ENCODE measurements around the gene PDZD4. TPM values are rescaled to one million over a fixed set of nuclear protein-coding genes. Genes with fewer than 3 reads are reported as not detected.
A peak's percentile ranks its signal among the peaks of the same experiment; 100 is the strongest.

The PDZD4 gene
- total RNA-seq, 1 experiment from 2014 or later = 0.26 TPM

DNA sequence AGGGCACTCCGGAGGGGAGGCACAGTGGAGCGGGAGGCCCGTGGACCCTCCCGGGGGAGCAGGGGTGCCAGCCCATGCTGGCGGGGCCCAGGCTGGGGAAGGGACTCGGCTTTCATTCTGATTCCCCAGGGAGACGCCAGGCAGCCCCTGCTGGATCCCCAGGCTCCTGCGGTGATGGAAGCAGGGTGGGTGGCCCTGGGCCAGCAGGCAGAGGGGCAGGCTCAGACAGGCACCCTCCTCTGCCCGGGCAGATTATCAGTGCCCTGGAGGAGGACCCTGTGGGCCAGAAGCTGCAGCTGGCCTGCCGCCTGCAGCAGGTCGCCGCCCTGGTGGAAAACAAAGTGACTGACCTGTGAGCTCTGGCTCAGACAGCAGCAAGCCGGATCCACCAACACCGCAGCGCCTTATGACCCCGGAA lies 51.7 kb downstream of the PDZD4 start:
- no TSS peak for BruUV-seq (replicated peaks)
- H3K36me3 ChIP-seq (ENCODE audit: low read depth, low read length) = peaks cover 2% of the 10 kb centered on the region; the same call in 1 of the 2 replicates
- no peak overlapping the region for H2AFZ ChIP-seq (ENCODE audit: low read length)
- no peaks in the 10 kb centered on the region for H3K27me3 ChIP-seq (ENCODE audit: low read length)
- no peaks in the 10 kb centered on the region for H4K20me1 ChIP-seq (ENCODE audit: low read length)
- H3K4me2 ChIP-seq (ENCODE audit: low read length) = no peak overlapping the region
- no peaks in the 10 kb centered on the region for H3F3A ChIP-seq (ENCODE audit: low read length, unreplicated experiment)
- no peaks in the 10 kb centered on the region for H3K4me1 ChIP-seq (ENCODE audit: insufficient read depth, low read length)
- POLR2A ChIA-PET (ENCODE audit: unreplicated experiment) = interaction anchor here (0.6 kb wide), 1 partner anchor 136 kb away, joined by 3 read pairs; no protein-coding TSS in a partner anchor
- no peak overlapping the region for H3K4me3 ChIP-seq (ENCODE audit: low read length)
- H3K9ac ChIP-seq (ENCODE audit: low read length) = no peak overlapping the region
- no peaks in the 10 kb centered on the region for H3K9me3 ChIP-seq (ENCODE audit: low read length)
- H3K79me2 ChIP-seq (ENCODE audit: low read length) = no peaks in the 10 kb centered on the region
- H3K9me2 ChIP-seq (replicated peaks; ENCODE audit: low read length) = no peaks in the 10 kb centered on the region
- H3K27ac ChIP-seq (ENCODE audit: low read length) = no peak overlapping the region
- CTCF ChIA-PET = no interaction called here
- intact Hi-C loops (cut with micrococcal nuclease) = no loop called here
- no peak for TF ChIP-seq EZH2phosphoT487 (IDR thresholded peaks at IDR 0.05; ENCODE audit: borderline replicate concordance, low read length)
- TF ChIP-seq, protein P1, sequence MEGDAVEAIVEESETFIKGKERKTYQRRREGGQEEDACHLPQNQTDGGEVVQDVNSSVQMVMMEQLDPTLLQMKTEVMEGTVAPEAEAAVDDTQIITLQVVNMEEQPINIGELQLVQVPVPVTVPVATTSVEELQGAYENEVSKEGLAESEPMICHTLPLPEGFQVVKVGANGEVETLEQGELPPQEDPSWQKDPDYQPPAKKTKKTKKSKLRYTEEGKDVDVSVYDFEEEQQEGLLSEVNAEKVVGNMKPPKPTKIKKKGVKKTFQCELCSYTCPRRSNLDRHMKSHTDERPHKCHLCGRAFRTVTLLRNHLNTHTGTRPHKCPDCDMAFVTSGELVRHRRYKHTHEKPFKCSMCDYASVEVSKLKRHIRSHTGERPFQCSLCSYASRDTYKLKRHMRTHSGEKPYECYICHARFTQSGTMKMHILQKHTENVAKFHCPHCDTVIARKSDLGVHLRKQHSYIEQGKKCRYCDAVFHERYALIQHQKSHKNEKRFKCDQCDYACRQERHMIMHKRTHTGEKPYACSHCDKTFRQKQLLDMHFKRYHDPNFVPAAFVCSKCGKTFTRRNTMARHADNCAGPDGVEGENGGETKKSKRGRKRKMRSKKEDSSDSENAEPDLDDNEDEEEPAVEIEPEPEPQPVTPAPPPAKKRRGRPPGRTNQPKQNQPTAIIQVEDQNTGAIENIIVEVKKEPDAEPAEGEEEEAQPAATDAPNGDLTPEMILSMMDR (conservative IDR thresholded peaks at IDR 0.05; ENCODE audit: low read depth, low read length) = peak; percentile 39
- DNase-seq (no peak), ATAC-seq (no peak)

DNA sequence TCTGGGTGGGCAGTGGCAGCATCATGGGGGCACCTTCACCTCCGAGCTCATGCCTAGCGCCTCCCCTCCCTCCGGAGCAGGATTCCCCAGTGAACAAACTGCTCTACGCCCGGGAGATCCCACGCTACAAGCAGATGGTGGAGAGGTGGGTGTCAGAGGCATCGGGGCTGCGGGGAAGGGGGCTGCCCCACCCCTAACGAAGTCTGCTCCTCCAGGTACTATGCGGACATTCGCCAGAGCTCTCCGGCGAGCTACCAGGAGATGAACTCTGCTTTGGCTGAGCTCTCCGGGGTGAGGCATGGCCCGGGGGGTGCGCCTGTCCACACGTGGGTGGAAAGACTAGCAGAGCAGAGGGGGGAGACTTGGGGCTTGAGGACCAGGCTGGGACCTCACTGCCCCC lies 52.2 kb downstream of the PDZD4 start:
- no peaks in the 10 kb centered on the region for H4K20me1 ChIP-seq (ENCODE audit: low read length)
- intact Hi-C loops (cut with micrococcal nuclease) = no loop called here
- H3K4me2 ChIP-seq (ENCODE audit: low read length) = no peak overlapping the region
- BruUV-seq (replicated peaks) = no TSS peak
- no peaks in the 10 kb centered on the region for H3K9me3 ChIP-seq (ENCODE audit: low read length)
- no peak for DNase-seq
- no peak overlapping the region for H3K4me3 ChIP-seq (ENCODE audit: low read length)
- no peak for ATAC-seq
- no peaks in the 10 kb centered on the region for H3K27me3 ChIP-seq (ENCODE audit: low read length)
- no peak overlapping the region for H3K27ac ChIP-seq (ENCODE audit: low read length)
- no peaks in the 10 kb centered on the region for H3K9me2 ChIP-seq (replicated peaks; ENCODE audit: low read length)
- ChIA-PET POLR2A (ENCODE audit: unreplicated experiment) (interaction anchor here (0.6 kb wide), 1 partner anchor 137 kb away, joined by 3 read pairs; no protein-coding TSS in a partner anchor), CTCF (no interaction called here)
- H3K79me2 ChIP-seq (ENCODE audit: low read length) = no peaks in the 10 kb centered on the region
- TF ChIP-seq, protein P1 (conservative IDR thresholded peaks at IDR 0.05; ENCODE audit: low read depth, low read length) = no peak
- no peak for TF ChIP-seq EZH2 (IDR thresholded peaks at IDR 0.05; ENCODE audit: low read length, unreplicated experiment)
- no peak for TF ChIP-seq EZH2phosphoT487 (IDR thresholded peaks at IDR 0.05; ENCODE audit: borderline replicate concordance, low read length)
- no peak overlapping the region for H3K9ac ChIP-seq (ENCODE audit: low read length)
- no peak overlapping the region for H2AFZ ChIP-seq (ENCODE audit: low read length)
- H3K4me1 ChIP-seq (ENCODE audit: insufficient read depth, low read length) = no peaks in the 10 kb centered on the region
- H3F3A ChIP-seq (ENCODE audit: low read length, unreplicated experiment) = no peaks in the 10 kb centered on the region
- peaks cover 2% of the 10 kb centered on the region; the same call in 1 of the 2 replicates for H3K36me3 ChIP-seq (ENCODE audit: low read depth, low read length)

DNA sequence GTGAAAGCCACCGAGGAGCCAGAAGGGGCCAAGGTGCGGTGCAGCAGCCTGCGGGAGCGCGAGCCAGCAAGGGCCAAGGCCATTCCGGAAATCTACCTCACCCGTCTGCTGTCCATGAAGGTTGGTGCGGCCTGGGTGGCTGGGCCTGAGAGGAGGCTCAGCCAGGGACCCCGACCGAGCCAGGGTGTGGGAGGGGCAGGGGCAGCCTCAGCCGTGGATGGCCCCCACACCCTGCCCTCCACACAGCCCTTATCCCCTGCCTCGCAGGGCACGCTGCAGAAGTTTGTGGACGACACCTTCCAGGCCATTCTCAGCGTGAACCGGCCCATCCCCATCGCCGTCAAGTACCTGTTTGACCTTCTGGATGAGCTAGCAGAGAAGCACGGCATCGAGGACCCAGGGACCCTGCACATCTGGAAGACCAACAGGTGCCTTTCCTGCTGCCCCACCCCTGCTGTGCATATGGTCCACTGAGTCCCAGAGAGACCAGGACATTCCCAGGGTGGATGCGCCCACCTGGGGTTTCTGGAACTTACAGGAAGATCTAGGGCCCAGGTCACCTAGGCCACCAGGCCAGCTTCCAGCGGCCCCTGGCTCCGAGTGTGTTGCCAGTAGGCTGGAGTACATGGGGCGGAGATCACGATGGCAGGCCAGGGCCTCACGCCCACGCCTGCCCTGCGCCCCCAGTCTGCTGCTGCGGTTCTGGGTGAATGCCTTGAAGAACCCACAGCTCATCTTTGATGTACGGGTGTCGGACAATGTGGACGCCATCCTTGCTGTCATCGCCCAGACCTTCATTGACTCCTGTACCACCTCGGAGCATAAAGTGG lies 52.9 kb downstream of the PDZD4 start:
- H3K27ac ChIP-seq (ENCODE audit: low read length) = peak overlapping the region; percentile 67
- intact Hi-C loops (cut with micrococcal nuclease) = no loop called here

More for the DNA sequence above, 52.9 kb downstream of the PDZD4 start:
- DNase-seq (no peak), ATAC-seq (no peak)
- Histone ChIP-seq H3F3A (ENCODE audit: low read length, unreplicated experiment) (no peaks in the 10 kb centered on the region), H3K4me2 (ENCODE audit: low read length) (no peak overlapping the region), H4K20me1 (ENCODE audit: low read length) (no peaks in the 10 kb centered on the region), H3K9ac (ENCODE audit: low read length) (no peak overlapping the region; the same call in 1 of the 2 replicates), H3K4me1 (ENCODE audit: insufficient read depth, low read length) (no peaks in the 10 kb centered on the region), H3K9me2 (replicated peaks; ENCODE audit: low read length) (no peaks in the 10 kb centered on the region), H3K36me3 (ENCODE audit: low read depth, low read length) (peaks cover 2% of the 10 kb centered on the region; the same call in 1 of the 2 replicates), H3K4me3 (ENCODE audit: low read length) (no peak overlapping the region), H3K9me3 (ENCODE audit: low read length) (no peaks in the 10 kb centered on the region), H2AFZ (ENCODE audit: low read length) (no peak overlapping the region), H3K79me2 (ENCODE audit: low read length) (no peaks in the 10 kb centered on the region), H3K27me3 (ENCODE audit: low read length) (no peaks in the 10 kb centered on the region)
- POLR2A ChIA-PET (ENCODE audit: unreplicated experiment) = no interaction called here
- CTCF ChIA-PET = no interaction called here
- BruUV-seq (replicated peaks) = TSS peak; percentile 25
- TF ChIP-seq, protein P1 (conservative IDR thresholded peaks at IDR 0.05; ENCODE audit: low read depth, low read length) = no peak
- TF ChIP-seq EZH2phosphoT487 (IDR thresholded peaks at IDR 0.05; ENCODE audit: borderline replicate concordance, low read length) (no peak), EZH2 (IDR thresholded peaks at IDR 0.05; ENCODE audit: low read length, unreplicated experiment) (no peak)
